ENCODE measurements around the gene PRKACB.
A peak's percentile ranks its signal among the peaks of the same experiment; 100 is the strongest.

The PRKACB gene

DNA sequence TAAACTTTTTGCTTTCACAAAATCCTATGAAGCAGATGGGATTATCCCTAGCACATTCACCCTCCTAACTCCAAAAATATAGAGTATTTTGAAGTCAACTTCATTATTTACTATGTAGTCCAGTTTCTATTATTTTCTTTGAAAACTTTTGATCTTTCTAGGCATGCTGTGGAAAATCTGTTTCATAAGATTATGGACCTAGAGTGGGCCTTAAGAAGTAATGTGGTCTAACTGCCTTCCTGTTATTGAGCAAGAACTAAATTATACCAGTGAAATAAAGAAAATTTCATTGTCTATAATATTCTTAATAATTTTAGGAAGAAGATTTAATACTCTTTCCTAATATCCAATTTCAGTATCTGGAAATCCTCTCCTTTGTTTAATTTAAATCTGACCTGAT is 58.1 kb downstream of the PRKACB start:
- TF ChIP-seq CTCF (IDR thresholded peaks at IDR 0.05; ENCODE audit: low read depth, low read length): no peak
- in situ Hi-C loops (cut with HindIII; ENCODE audit: low sequenced_read_pairs): no loop called here

DNA sequence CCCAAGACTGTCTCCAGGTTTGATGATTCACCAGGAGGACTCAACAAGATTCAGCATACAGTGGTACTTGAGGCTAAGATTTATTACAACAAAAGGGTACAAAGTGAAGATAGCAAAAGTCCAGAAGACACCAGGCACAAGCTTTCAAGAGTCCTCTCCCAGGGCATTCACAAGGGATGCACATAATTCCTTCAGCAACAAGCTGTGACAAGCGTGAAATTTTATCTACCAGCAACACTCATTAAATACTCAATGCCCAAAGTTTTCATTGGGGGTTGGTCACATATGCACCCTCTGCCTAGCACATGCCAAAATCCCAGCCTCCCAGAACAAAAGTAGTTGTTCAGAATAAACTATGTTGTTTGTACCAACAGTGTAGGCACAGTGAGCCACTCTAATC is 62.3 kb downstream of the PRKACB start:
- in situ Hi-C loops (cut with HindIII; ENCODE audit: low sequenced_read_pairs): no loop called here
- no peak for DNase-seq (ENCODE audit: low read depth, low spot score)
- no peak overlapping the region for H3K4me3 ChIP-seq (ENCODE audit: low read depth, low read length)
- no peak for TF ChIP-seq CTCF (IDR thresholded peaks at IDR 0.05; ENCODE audit: low read depth, low read length)

More for the DNA sequence above, 58.1 kb downstream of the PRKACB start:
- DNase-seq (ENCODE audit: low read depth, low spot score): no peak
- H3K4me3 ChIP-seq (ENCODE audit: low read depth, low read length): no peak overlapping the region

DNA sequence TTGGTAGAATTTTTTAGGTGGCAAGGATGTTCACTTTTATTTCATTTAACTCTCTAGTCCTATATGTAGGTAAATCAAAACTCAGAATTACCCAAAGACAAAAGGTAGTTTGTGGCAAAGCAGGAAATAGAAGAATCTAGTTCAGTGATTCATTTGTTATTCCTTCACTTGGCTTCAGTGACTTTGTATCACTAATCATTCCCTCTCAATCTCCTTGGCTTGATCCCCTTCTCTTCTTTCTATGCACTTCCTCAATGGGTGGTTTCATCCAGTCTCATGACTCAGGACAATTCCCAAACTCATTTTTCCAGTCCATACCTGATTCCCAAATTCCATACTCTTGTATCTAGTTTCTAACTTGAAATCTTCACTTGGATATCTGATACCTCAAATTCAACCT is 64.9 kb downstream of the PRKACB start:
- H3K4me3 ChIP-seq (ENCODE audit: low read depth, low read length): no peak overlapping the region
- no peak for TF ChIP-seq CTCF (IDR thresholded peaks at IDR 0.05; ENCODE audit: low read depth, low read length)
- in situ Hi-C loops (cut with HindIII; ENCODE audit: low sequenced_read_pairs): no loop called here
- DNase-seq (ENCODE audit: low read depth, low spot score): no peak

DNA sequence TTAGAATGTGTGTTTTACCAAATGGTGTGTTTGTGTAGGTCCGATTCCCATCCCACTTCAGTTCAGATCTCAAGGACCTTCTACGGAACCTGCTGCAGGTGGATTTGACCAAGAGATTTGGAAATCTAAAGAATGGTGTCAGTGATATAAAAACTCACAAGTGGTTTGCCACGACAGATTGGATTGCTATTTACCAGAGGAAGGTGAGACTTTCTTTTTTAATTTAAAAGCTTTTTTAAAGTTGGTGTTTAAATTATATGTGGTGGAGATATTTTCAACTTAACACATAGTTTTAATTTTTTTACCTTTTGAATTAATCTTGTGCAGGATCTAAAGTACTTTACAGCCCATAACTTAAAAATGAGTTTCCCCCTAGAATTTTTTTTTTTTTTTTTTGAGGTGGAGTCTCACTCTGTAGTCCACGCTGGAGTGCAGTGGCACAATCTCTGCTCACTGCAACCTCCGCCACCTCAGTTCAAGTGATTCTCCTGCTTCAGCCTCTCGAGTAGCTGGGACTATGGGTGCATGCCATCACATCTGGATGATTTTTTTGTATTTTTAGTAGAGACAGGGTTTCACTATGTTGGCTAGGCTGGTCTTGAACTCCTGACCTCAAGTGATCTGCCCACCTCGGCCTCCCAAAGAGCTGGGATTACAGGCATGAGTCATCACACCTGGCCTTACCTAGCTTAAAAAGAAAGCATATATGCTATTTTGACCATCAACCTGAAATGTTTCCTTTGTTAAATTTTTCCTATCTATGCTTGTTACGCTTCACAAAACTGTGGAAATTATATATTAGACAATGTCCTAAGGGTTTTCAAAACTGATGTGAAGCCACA is 70.3 kb downstream of the PRKACB start:
- in situ Hi-C loops (cut with HindIII; ENCODE audit: low sequenced_read_pairs): no loop called here
- no peak for TF ChIP-seq CTCF (IDR thresholded peaks at IDR 0.05; ENCODE audit: low read depth, low read length)

GRCh38 chr1:84217239-84217638 is 73.2 kb downstream of the PRKACB start:
- no peak overlapping the region for H3K4me3 ChIP-seq (ENCODE audit: low read depth, low read length)
- in situ Hi-C loops (cut with HindIII; ENCODE audit: low sequenced_read_pairs): no loop called here
- TF ChIP-seq CTCF (IDR thresholded peaks at IDR 0.05; ENCODE audit: low read depth, low read length): no peak
- DNase-seq (ENCODE audit: low read depth, low spot score): no peak

More for the DNA sequence above, 70.3 kb downstream of the PRKACB start:
- H3K4me3 ChIP-seq (ENCODE audit: low read depth, low read length): no peak overlapping the region
- no peak for DNase-seq (ENCODE audit: low read depth, low spot score)

GRCh38 chr1:84223751-84224432 is 79.8 kb downstream of the PRKACB start:
- in situ Hi-C loops (cut with HindIII; ENCODE audit: low sequenced_read_pairs): no loop called here
- peak; percentile 4 for TF ChIP-seq CTCF (IDR thresholded peaks at IDR 0.05; ENCODE audit: low read depth, low read length)
- DNase-seq (ENCODE audit: low read depth, low spot score): no peak
- no peak overlapping the region for H3K4me3 ChIP-seq (ENCODE audit: low read depth, low read length)
